NCI-H2196 treated with DMSO at 0.1 percent for 48 hours (cell line): Measurements from ENCODE around the gene PCYT2.

Source experiments
- DNase-seq: peaks from one replicate; lab custom pipeline; 2025; ENCODE audit not compliant: unreplicated experiment; lab: John Stamatoyannopoulos, UW

Gene PCYT2

GRCh38 chr17:81877569-81877968, 33.6 kb downstream of the PCYT2 start:
- no peak for DNase-seq

- peak; percentile 90 for DNase-seq
These were observed 39.6 kb downstream of the PCYT2 start for GRCh38 chr17:81871387-81872230.

GRCh38 chr17:81870981-81871386, 40.2 kb downstream of the PCYT2 start, which contains the start of gene ARHGDIA:
Gene ARHGDIA (minus strand): TSS chr17:81871337. CDS start chr17:81869930, 1,407 bp downstream.
- no peak for DNase-seq

GRCh38 chr17:81870131-81870980, 40.8 kb downstream of the PCYT2 start:
- no peak for DNase-seq

- DNase-seq = no peak
These were observed 41.7 kb downstream of the PCYT2 start for GRCh38 chr17:81869221-81870130.

- DNase-seq = no peak
These were observed 42.5 kb downstream of the PCYT2 start for GRCh38 chr17:81868674-81869220.

- no peak for DNase-seq
These were observed 43.1 kb downstream of the PCYT2 start for GRCh38 chr17:81867991-81868673.

- no peak for DNase-seq
These were observed 43.8 kb downstream of the PCYT2 start for GRCh38 chr17:81867170-81867990.

- no peak for DNase-seq
These were observed 44.6 kb downstream of the PCYT2 start for GRCh38 chr17:81866440-81867169.

GRCh38 chr17:81865733-81866439, 45.3 kb downstream of the PCYT2 start:
- DNase-seq = peak; percentile 75

GRCh38 chr17:81865358-81865732, 45.9 kb downstream of the PCYT2 start:
- DNase-seq = no peak

GRCh38 chr17:81863833-81864768, 47.1 kb downstream of the PCYT2 start:
- no peak for DNase-seq

GRCh38 chr17:81863123-81863675, 48.0 kb downstream of the PCYT2 start:
- DNase-seq = no peak

GRCh38 chr17:81860756-81861568, 50.2 kb downstream of the PCYT2 start:
- peak; percentile 100 for DNase-seq

GRCh38 chr17:81859906-81860755, 51.1 kb downstream of the PCYT2 start, which contains the start of gene P4HB:
Gene P4HB (minus strand): TSS chr17:81860535. CDS start chr17:81860471, 64 bp downstream.
- DNase-seq = no peak
